Neutrophil (primary cell): ENCODE results near the gene RADX.

Source experiments
- H3K27ac ChIP-seq: fragments of 200-600 bp; sonication (generic); 2 replicates; pipeline ENCODE4 v1.5.1; 2016; ENCODE audit warnings: mild to moderate bottlenecking, moderate library complexity
- H3K27me3 ChIP-seq: fragments of 200-600 bp; sonication (generic); 2 replicates; pipeline ENCODE4 v1.6.0; 2016; ENCODE audit warnings: mild to moderate bottlenecking
- H3K36me3 ChIP-seq: fragments of 200-600 bp; sonication (generic); 2 replicates; pipeline ENCODE4 v1.5.1; 2017
- H3K4me1 ChIP-seq, 2 experiments: fragments of 200-600 bp in 1 of 2; sonication (generic) in 1 of 2; 1 replicate in 1 of 2; 2 replicates in 1 of 2; pipeline versions ENCODE4 v1.5.1 to v1.6.1; 2013 to 2016; ENCODE audit warnings: low read depth in 1 of 2, low read length in 1 of 2, mild to moderate bottlenecking in 1 of 2, moderate library complexity in 1 of 2; ENCODE audit not compliant: control insufficient read depth in 1 of 2, insufficient read depth in 1 of 2
- H3K4me3 ChIP-seq, 2 experiments: fragments of 200-600 bp in 1 of 2; sonication (generic) in 1 of 2; 1 replicate in 1 of 2; 2 replicates in 1 of 2; pipeline ENCODE4 v1.5.1; 2013 to 2016; ENCODE audit warnings: low read depth in 1 of 2, low read length in 1 of 2, mild to moderate bottlenecking in 1 of 2, moderate library complexity in 1 of 2
- H3K9me3 ChIP-seq: fragments of 200-600 bp; sonication (generic); 2 replicates; pipeline ENCODE4 v1.5.1; 2016
- CTCF ChIP-seq: fragments of 200-600 bp; sonication (generic); IDR thresholded peaks from 2 replicates; pipeline ENCODE4 v1.5.1; 2016; ENCODE audit warnings: antibody characterized with exemption

The RADX gene

GRCh38 chrX:106692425-106693065 lies 80.8 kb downstream of the RADX start:
- H3K36me3 ChIP-seq, result no peaks in the 10 kb centered on the region

GRCh38 chrX:106696502-106696901 lies 84.7 kb downstream of the RADX start:
- Histone ChIP-seq H3K36me3 (no peaks in the 10 kb centered on the region), H3K27me3 (no peaks in the 10 kb centered on the region), H3K4me1 (no peaks in the 10 kb centered on the region), H3K4me3 (no peak overlapping the region), H3K9me3 (no peaks in the 10 kb centered on the region), H3K27ac (no peak overlapping the region)
- no peak for TF ChIP-seq CTCF

More at GRCh38 chrX:106692425-106693065, 80.8 kb downstream of the RADX start:
- Histone ChIP-seq H3K4me3 (no peak overlapping the region), H3K4me1 (no peaks in the 10 kb centered on the region), H3K27me3 (no peaks in the 10 kb centered on the region), H3K27ac (no peak overlapping the region), H3K9me3 (no peaks in the 10 kb centered on the region)
- no peak for TF ChIP-seq CTCF

GRCh38 chrX:106698693-106699092 lies 86.9 kb downstream of the RADX start:
- H3K27ac ChIP-seq, result no peak overlapping the region
- H3K9me3 ChIP-seq, result no peaks in the 10 kb centered on the region
- H3K27me3 ChIP-seq, result no peaks in the 10 kb centered on the region
- TF ChIP-seq CTCF, result no peak
- no peaks in the 10 kb centered on the region for H3K36me3 ChIP-seq
- no peak overlapping the region for H3K4me3 ChIP-seq
- H3K4me1 ChIP-seq, result no peaks in the 10 kb centered on the region

GRCh38 chrX:106702636-106703035 lies 90.9 kb downstream of the RADX start:
- Histone ChIP-seq H3K36me3 (no peaks in the 10 kb centered on the region), H3K27me3 (no peaks in the 10 kb centered on the region), H3K4me1 (no peaks in the 10 kb centered on the region), H3K27ac (no peak overlapping the region), H3K9me3 (no peaks in the 10 kb centered on the region), H3K4me3 (no peak overlapping the region)
- no peak for TF ChIP-seq CTCF

- no peaks in the 10 kb centered on the region for H3K36me3 ChIP-seq
- no peak overlapping the region for H3K4me3 ChIP-seq
- no peaks in the 10 kb centered on the region for H3K27me3 ChIP-seq
- H3K9me3 ChIP-seq, result no peaks in the 10 kb centered on the region
- no peak for TF ChIP-seq CTCF
- no peaks in the 10 kb centered on the region for H3K4me1 ChIP-seq
- no peak overlapping the region for H3K27ac ChIP-seq
Observed at GRCh38 chrX:106706466-106706865, 94.7 kb downstream of the RADX start.
